Measurements from ENCODE around the gene SLC19A2.

DNA sequence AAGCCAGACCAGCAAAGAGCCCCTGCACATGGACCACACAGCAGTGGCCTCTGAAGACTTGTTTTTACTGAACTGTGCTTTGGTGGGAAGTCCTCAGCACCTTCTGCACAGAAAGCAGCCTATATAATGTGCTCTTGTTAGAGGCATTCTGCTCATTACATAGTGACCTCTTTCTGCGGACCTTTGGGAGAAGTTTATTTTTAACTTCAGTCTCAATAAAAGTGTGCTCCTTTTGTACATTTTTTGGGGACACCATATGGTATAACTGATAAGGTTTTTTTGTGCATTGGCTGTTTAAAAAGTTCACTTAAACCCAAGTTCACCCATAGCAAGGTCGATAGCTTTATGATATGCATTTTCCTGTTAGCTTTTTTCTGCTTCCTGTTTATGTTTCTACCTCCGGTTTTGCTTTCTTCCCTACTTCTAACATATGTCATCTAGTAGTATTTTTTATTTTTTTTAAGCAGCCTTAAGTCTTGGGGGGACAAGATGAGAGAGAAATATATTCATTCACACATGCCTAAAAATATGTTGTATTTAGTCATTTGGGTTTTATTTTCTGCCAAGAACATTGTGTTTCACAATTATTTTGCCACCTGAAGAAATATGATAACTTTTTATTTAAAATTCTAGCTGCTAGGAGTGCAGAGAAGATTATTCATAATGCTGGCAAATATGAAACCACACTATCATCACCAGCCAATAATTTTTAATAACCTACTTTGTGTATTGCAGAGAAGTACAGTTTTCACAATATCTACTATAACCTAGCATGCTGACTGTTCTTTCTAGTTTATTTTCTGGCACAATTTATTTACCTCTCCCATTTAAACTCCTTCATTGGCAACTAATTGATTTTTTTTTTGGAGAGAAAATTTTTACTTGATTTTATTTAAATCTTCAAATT is 22.9 kb upstream of the SLC19A2 start:
- TF ChIP-seq EZH2 (IDR thresholded peaks at IDR 0.05; ENCODE audit: borderline replicate concordance, low read depth, low read length, poor library complexity, severe bottlenecking), result no peak
- TF ChIP-seq CTCF (conservative IDR thresholded peaks at IDR 0.05; ENCODE audit: low read depth, low read length), result no peak

Data from A673 (cell line).